ENCODE measurements around the gene RXRA.

The RXRA gene

GRCh38 chr9:134426436-134426835, 100.2 kb downstream of the RXRA start:
- ChIA-PET CTCF (no interaction called here), POLR2A (no interaction called here)
- no peak for TF ChIP-seq NFRKB (IDR thresholded peaks at IDR 0.05)
- no peak for TF ChIP-seq BHLHE40 (IDR thresholded peaks at IDR 0.05; ENCODE audit: borderline replicate concordance)
- DNase-seq (ENCODE audit: extremely low spot score): no peak

DNA sequence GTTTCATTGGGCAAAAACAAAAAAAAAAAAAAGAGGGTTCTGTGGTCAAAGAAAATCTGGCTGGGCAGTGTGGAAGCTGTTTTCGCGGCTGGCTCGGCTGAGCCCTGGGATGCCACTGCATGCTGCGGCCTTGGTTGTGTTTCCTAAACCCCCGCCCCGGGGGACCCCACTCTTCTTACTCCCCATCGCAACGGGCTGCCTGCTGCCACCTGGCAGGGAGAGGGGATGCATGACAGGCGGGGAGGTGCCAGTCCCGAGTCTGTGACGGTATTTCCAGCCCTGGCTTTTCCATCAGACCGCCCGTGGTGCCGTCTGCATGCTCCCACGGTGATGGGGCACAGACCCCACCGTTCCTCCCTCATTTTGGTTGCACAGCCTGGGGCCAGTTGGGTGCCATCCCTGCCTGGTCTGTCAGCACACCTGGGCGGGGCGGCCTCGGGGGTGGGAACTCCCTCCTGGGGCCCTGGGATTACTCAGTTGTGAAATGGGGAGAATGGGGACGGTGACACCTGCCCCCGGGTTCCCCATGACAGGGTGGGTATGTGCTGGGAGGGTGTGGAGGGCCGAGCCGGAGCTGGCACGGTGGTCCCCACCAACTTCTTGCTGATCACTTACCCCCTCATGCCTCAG, 101.0 kb downstream of the RXRA start:
- TF ChIP-seq L3MBTL2 (conservative IDR thresholded peaks at IDR 0.05) (no peak), ARNT (IDR thresholded peaks at IDR 0.05) (no peak), FOXK2 (IDR thresholded peaks at IDR 0.05) (no peak), CTBP1 (IDR thresholded peaks at IDR 0.05; ENCODE audit: borderline replicate concordance) (no peak), LEF1 (IDR thresholded peaks at IDR 0.05; ENCODE audit: borderline replicate concordance) (no peak), ELF4 (IDR thresholded peaks at IDR 0.05) (no peak), FOXA1 (IDR thresholded peaks at IDR 0.05) (no peak), NFRKB (IDR thresholded peaks at IDR 0.05) (no peak), HDGF (IDR thresholded peaks at IDR 0.05; ENCODE audit: borderline replicate concordance) (no peak), SUZ12 (IDR thresholded peaks at IDR 0.05) (no peak), FOXM1 (IDR thresholded peaks at IDR 0.05; ENCODE audit: borderline replicate concordance) (no peak), ZNF384 (IDR thresholded peaks at IDR 0.05) (no peak), BHLHE40 (IDR thresholded peaks at IDR 0.05; ENCODE audit: borderline replicate concordance) (no peak), SP1 (IDR thresholded peaks at IDR 0.05) (no peak)
- DNase-seq (ENCODE audit: extremely low spot score): no peak
- CTCF ChIA-PET: no interaction called here
- POLR2A ChIA-PET: no interaction called here

DNA sequence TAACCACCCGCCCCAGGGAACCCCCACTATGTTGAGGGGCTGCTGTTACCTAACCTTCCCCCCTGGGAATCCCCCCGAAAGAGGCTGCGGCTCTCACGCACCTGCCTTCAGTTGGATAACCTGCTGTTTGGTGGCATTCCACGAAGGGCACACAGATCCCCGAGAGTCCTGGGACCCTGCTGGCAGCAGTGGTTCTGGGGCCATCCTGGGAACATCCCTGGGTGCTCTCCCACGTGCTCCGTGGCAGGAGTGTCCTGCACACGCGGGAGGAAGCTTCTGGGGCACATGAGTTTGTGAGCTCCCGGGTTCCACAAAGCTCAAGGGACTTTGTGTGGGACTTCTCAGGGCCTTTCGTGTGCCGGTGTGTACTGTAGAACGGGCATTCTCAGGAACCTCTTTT, 102.3 kb downstream of the RXRA start:
- DNase-seq (ENCODE audit: extremely low spot score): no peak
- TF ChIP-seq HDGF (IDR thresholded peaks at IDR 0.05; ENCODE audit: borderline replicate concordance): no peak
- TF ChIP-seq FOXA1 (IDR thresholded peaks at IDR 0.05): no peak
- TF ChIP-seq TARDBP (IDR thresholded peaks at IDR 0.05): no peak
- no peak for TF ChIP-seq NFRKB (IDR thresholded peaks at IDR 0.05)
- TF ChIP-seq ARNT (IDR thresholded peaks at IDR 0.05): no peak
- TF ChIP-seq LEF1 (IDR thresholded peaks at IDR 0.05; ENCODE audit: borderline replicate concordance): no peak
- no peak for TF ChIP-seq SUZ12 (IDR thresholded peaks at IDR 0.05)
- no peak for TF ChIP-seq SP1 (IDR thresholded peaks at IDR 0.05)
- TF ChIP-seq, protein P1, sequence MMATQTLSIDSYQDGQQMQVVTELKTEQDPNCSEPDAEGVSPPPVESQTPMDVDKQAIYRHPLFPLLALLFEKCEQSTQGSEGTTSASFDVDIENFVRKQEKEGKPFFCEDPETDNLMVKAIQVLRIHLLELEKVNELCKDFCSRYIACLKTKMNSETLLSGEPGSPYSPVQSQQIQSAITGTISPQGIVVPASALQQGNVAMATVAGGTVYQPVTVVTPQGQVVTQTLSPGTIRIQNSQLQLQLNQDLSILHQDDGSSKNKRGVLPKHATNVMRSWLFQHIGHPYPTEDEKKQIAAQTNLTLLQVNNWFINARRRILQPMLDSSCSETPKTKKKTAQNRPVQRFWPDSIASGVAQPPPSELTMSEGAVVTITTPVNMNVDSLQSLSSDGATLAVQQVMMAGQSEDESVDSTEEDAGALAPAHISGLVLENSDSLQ (IDR thresholded peaks at IDR 0.05): no peak
- no peak for TF ChIP-seq L3MBTL2 (conservative IDR thresholded peaks at IDR 0.05)
- ChIA-PET POLR2A (no interaction called here), CTCF (no interaction called here)

- POLR2A ChIA-PET: no interaction called here
- CTCF ChIA-PET: no interaction called here
- no peak for DNase-seq (ENCODE audit: extremely low spot score)
- no peak for TF ChIP-seq LEF1 (IDR thresholded peaks at IDR 0.05; ENCODE audit: borderline replicate concordance)
- no peak for TF ChIP-seq FOXA1 (IDR thresholded peaks at IDR 0.05)
- TF ChIP-seq SUZ12 (IDR thresholded peaks at IDR 0.05): no peak
- no peak for TF ChIP-seq ZNF384 (IDR thresholded peaks at IDR 0.05)
- no peak for TF ChIP-seq HDGF (IDR thresholded peaks at IDR 0.05; ENCODE audit: borderline replicate concordance)
- TF ChIP-seq NFRKB (IDR thresholded peaks at IDR 0.05): no peak
- TF ChIP-seq TARDBP (IDR thresholded peaks at IDR 0.05): no peak
- no peak for TF ChIP-seq CTBP1 (IDR thresholded peaks at IDR 0.05; ENCODE audit: borderline replicate concordance)
- no peak for TF ChIP-seq ELF4 (IDR thresholded peaks at IDR 0.05)
- no peak for TF ChIP-seq L3MBTL2 (conservative IDR thresholded peaks at IDR 0.05)
- no peak for TF ChIP-seq FOXM1 (IDR thresholded peaks at IDR 0.05; ENCODE audit: borderline replicate concordance)
- TF ChIP-seq, protein P1 (IDR thresholded peaks at IDR 0.05): no peak
- TF ChIP-seq ARNT (IDR thresholded peaks at IDR 0.05): no peak
- no peak for TF ChIP-seq FOXK2 (IDR thresholded peaks at IDR 0.05)
- no peak for TF ChIP-seq SP1 (IDR thresholded peaks at IDR 0.05)
- no peak for TF ChIP-seq BHLHE40 (IDR thresholded peaks at IDR 0.05; ENCODE audit: borderline replicate concordance)
Measured at GRCh38 chr9:134429007-134429406, 102.8 kb downstream of the RXRA start.

- CTCF ChIA-PET: no interaction called here
- no peak for DNase-seq (ENCODE audit: extremely low spot score)
- POLR2A ChIA-PET: no interaction called here
Measured at GRCh38 chr9:134429481-134429880, 103.2 kb downstream of the RXRA start.

GRCh38 chr9:134431095-134431494, 104.8 kb downstream of the RXRA start:
- POLR2A ChIA-PET: no interaction called here
- no peak for DNase-seq (ENCODE audit: extremely low spot score)
- CTCF ChIA-PET: no interaction called here
- TF ChIP-seq FOXA1 (IDR thresholded peaks at IDR 0.05): no peak
- no peak for TF ChIP-seq FOXK2 (IDR thresholded peaks at IDR 0.05)
- TF ChIP-seq TARDBP (IDR thresholded peaks at IDR 0.05): no peak
- no peak for TF ChIP-seq L3MBTL2 (conservative IDR thresholded peaks at IDR 0.05)
- TF ChIP-seq CTBP1 (IDR thresholded peaks at IDR 0.05; ENCODE audit: borderline replicate concordance): no peak
- TF ChIP-seq SUZ12 (IDR thresholded peaks at IDR 0.05): no peak
- no peak for TF ChIP-seq BHLHE40 (IDR thresholded peaks at IDR 0.05; ENCODE audit: borderline replicate concordance)
- TF ChIP-seq LEF1 (IDR thresholded peaks at IDR 0.05; ENCODE audit: borderline replicate concordance): no peak
- TF ChIP-seq, protein P1 (IDR thresholded peaks at IDR 0.05): no peak
- no peak for TF ChIP-seq ZNF384 (IDR thresholded peaks at IDR 0.05)
- TF ChIP-seq FOXM1 (IDR thresholded peaks at IDR 0.05; ENCODE audit: borderline replicate concordance): no peak
- TF ChIP-seq NFRKB (IDR thresholded peaks at IDR 0.05): no peak
- TF ChIP-seq ELF4 (IDR thresholded peaks at IDR 0.05): no peak
- no peak for TF ChIP-seq SP1 (IDR thresholded peaks at IDR 0.05)
- no peak for TF ChIP-seq HDGF (IDR thresholded peaks at IDR 0.05; ENCODE audit: borderline replicate concordance)

More at GRCh38 chr9:134429481-134429880, 103.2 kb downstream of the RXRA start:
- TF ChIP-seq SUZ12 (IDR thresholded peaks at IDR 0.05): no peak
- no peak for TF ChIP-seq FOXM1 (IDR thresholded peaks at IDR 0.05; ENCODE audit: borderline replicate concordance)
- TF ChIP-seq, protein P1 (IDR thresholded peaks at IDR 0.05): no peak
- TF ChIP-seq LEF1 (IDR thresholded peaks at IDR 0.05; ENCODE audit: borderline replicate concordance): no peak
- TF ChIP-seq FOXK2 (IDR thresholded peaks at IDR 0.05): no peak
- TF ChIP-seq ARNT (IDR thresholded peaks at IDR 0.05): no peak
- TF ChIP-seq SP1 (IDR thresholded peaks at IDR 0.05): no peak
- TF ChIP-seq BHLHE40 (IDR thresholded peaks at IDR 0.05; ENCODE audit: borderline replicate concordance): no peak
- TF ChIP-seq NFRKB (IDR thresholded peaks at IDR 0.05): no peak
- no peak for TF ChIP-seq CTBP1 (IDR thresholded peaks at IDR 0.05; ENCODE audit: borderline replicate concordance)
